PFSK-1 (cell line): ENCODE data around the gene CYP8B1.

Experiments used
- FOXP2 ChIP-seq: optimal IDR thresholded peaks from 2 replicates; pipeline ENCODE3; 2011; ENCODE audit warnings: borderline replicate concordance, control low read depth, inconsistent platforms; ENCODE audit not compliant: insufficient read depth; ENCODE audit errors: extremely low read length, extremely low read depth
- POLR2AphosphoS5 ChIP-seq: IDR thresholded peaks from 2 replicates; pipeline ENCODE4 v1.6.1; 2012; ENCODE audit warnings: low read depth, mild to moderate bottlenecking, control low read depth, low read length, moderate library complexity
- REST ChIP-seq, 2 experiments: IDR thresholded peaks; 2 replicates each; pipeline versions ENCODE4 v1.6.1 to v1.8.0; 2011 to 2012; ENCODE audit warnings: low read depth in 2 of 2, low read length in 2 of 2, control low read depth in 1 of 2, inconsistent platforms in 1 of 2, mild to moderate bottlenecking in 1 of 2, moderate library complexity in 1 of 2; ENCODE audit not compliant: insufficient read depth in 1 of 2
- SIN3A ChIP-seq: IDR thresholded peaks from 2 replicates; pipeline ENCODE4 v1.6.1; 2012; ENCODE audit warnings: mild to moderate bottlenecking, low read length, moderate library complexity, borderline replicate concordance; ENCODE audit not compliant: insufficient read depth
- TAF1 ChIP-seq: IDR thresholded peaks from 2 replicates; pipeline ENCODE4 v1.6.1; 2012; ENCODE audit warnings: low read length, control low read depth, borderline replicate concordance; ENCODE audit not compliant: insufficient read depth

The CYP8B1 gene

GRCh38 chr3:42855219-42855546 lies 20.5 kb downstream of the CYP8B1 start:
- TF ChIP-seq POLR2AphosphoS5 = no peak

- no peak for TF ChIP-seq REST (IDR thresholded peaks at IDR 0.05; ENCODE audit: insufficient read depth in 1 of 2, low read depth in 2 of 2, low read length in 2 of 2)
Observed at GRCh38 chr3:42853739-42854302, 21.9 kb downstream of the CYP8B1 start.

DNA sequence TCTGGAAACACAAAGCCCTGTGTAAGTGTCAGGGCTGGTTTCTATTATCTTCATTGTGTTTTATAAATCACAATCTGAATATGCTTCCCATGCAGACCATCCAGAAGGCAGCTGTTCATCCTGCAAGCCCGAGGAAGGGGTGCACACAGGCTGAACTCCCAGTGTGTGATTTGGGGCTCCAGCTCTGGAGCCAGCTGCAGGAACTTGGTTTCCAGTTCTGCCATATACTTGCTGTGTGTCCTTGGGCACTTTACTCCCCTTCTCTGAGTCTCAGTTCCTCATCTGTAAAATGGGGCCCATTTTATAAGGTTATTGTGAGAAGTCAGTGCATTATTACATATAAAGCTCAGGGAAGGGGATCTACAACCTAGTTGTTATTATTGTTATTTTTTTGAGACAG lies 22.6 kb downstream of the CYP8B1 start:
- TF ChIP-seq FOXP2 (no peak), SIN3A (no peak), TAF1 (no peak), POLR2AphosphoS5 (no peak)

DNA sequence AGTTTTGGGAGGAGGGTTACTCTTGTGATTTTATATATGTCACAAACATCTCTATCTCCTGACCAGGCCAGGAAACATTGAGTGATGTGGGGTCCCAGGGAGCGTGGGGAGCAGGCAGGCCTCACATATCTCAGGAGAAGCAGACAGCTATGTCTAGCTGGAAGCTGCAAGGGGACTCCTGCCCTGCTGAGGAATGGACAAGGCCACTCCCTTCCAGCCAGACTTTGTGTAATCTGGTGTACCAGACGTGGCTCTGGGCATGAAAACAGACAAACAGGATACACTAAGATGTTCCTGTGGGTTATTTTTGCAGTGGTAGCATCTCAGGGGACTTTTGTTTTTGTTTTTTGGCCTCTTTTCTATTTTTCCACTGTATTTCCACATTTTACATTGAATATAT lies 23.2 kb downstream of the CYP8B1 start:
- no peak for TF ChIP-seq TAF1
- TF ChIP-seq SIN3A = no peak

DNA sequence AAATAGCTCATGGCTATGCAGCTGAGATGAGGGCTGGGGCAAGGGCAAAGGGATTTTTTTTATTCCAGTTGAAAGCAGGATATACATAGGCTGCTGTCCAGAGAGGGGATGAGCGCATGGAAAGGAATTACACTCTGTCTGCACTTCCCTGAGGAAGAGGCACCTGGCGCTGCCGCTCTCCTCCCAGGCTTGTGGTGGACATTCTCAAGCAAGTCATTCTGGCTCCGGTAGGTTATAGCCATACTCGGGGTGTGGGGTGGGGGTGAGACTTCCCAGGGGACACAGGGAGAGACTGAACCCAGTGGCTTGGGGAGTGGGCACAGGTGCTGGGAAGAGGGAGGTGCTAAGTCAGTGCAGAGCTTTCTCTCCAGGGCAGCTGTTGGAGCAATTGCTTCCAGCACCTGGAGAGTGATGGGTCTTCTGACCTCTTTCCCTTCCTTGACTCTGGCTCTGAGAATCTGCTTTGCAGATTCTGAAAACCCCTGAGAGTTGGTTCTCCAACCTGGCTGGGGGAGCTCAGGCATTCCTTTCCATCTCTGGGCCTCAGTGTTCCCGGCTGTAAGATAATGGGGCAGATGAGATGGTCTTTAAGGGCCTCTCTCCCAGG lies 24.3 kb downstream of the CYP8B1 start:
- TF ChIP-seq TAF1 = no peak
- no peak for TF ChIP-seq SIN3A
- no peak for TF ChIP-seq FOXP2
- TF ChIP-seq POLR2AphosphoS5 = no peak
- TF ChIP-seq REST (IDR thresholded peaks at IDR 0.05; ENCODE audit: insufficient read depth in 1 of 2, low read depth in 2 of 2, low read length in 2 of 2) = no peak

GRCh38 chr3:42850263-42850662 lies 25.4 kb downstream of the CYP8B1 start:
- TF ChIP-seq TAF1 (no peak), REST (IDR thresholded peaks at IDR 0.05; ENCODE audit: insufficient read depth in 1 of 2, low read depth in 2 of 2, low read length in 2 of 2) (no peak), SIN3A (no peak), POLR2AphosphoS5 (no peak), FOXP2 (no peak)

GRCh38 chr3:42849017-42849416 lies 26.7 kb downstream of the CYP8B1 start:
- TF ChIP-seq FOXP2 (no peak), POLR2AphosphoS5 (no peak), SIN3A (no peak), TAF1 (no peak), REST (IDR thresholded peaks at IDR 0.05; ENCODE audit: insufficient read depth in 1 of 2, low read depth in 2 of 2, low read length in 2 of 2) (no peak)
